Fibroblast of villous mesenchyme (primary cell): ENCODE results near the gene TTC7B. TPM values are rescaled to one million over a fixed set of nuclear protein-coding genes. Genes with fewer than 3 reads are reported as not detected.

Source experiments
- DNase-seq: peaks from one replicate; pipeline ENCODE4 v3.0.0-alpha.2; 2010; ENCODE audit warnings: low read depth
- H3K4me3 ChIP-seq: 2 replicates; pipeline ENCODE4 v1.5.1; 2011; ENCODE audit warnings: low read depth, mild to moderate bottlenecking, low read length
- CTCF ChIP-seq: IDR thresholded peaks from 2 replicates; pipeline ENCODE4 v1.5.1; 2012; ENCODE audit warnings: low read depth, mild to moderate bottlenecking, low read length; ENCODE audit not compliant: insufficient read depth
- total RNA-seq: library from RNA; depleted of rRNA; stranded (reverse); fragments of >200 nt; gene quantifications from 2 replicates; pipeline ENCODE4 v1.2.3, GENCODE V29; 2012

Gene TTC7B
- total RNA-seq, 1 donor, result 16.8 TPM

DNA sequence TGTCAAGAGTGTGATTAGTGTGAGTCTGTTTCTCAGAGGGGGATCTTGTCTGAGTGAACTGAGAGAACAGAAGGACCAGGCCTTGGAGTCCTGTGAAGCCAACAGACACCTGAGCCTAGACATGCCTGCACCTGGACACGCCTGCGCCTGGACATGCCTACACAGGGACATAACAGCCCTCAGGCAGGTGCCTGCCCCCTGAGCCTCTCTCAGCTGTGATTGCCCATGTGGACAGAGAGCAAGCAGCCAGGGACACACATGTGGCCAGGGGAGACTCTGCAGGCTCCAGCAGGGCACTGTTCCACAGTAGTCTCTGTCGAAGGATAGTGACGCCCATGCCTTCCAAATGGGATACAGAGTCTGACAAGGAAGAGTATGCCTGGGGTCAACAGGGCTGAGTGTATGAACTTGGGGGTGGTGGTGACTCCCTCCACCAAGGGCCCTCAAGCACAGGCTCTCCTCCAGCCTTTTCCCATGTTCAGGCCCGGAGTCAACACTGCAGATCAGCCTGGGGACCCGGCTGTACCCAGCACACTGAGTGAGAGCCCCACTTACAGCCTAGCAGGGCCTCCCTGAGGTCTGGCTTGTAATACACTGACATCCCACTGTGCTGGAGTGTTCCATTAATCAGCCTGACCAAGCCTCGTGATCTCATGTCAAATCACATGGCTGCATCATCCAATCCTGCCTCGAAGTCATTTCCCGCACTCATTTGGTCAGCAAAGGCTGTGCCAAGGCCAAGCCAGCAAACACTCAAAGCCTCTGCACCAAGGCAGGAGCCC lies 246.4 kb downstream of the TTC7B start:
- no peak for TF ChIP-seq CTCF
- no peak overlapping the region for H3K4me3 ChIP-seq
- DNase-seq, result no peak

DNA sequence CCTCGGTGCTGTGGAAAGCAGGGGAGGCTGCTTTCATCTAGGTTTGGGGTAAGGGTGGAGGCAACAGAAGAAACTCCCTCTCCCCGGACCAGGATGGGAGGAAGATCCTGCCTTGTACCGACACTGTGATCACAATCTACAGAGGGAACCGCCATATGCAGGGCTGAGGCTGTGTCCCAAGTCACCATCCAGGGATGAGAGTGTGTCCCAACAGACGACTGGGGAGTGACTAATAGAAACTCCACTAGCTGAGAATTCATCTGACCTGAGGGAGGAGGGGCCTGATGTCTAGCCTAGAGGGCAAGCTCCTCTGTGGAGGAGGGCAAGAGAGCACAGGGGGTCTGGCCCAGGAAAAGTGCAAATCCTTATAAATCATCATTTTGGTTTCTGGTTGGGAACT lies 247.0 kb downstream of the TTC7B start:
- DNase-seq, result no peak
- no peak for TF ChIP-seq CTCF
- no peak overlapping the region for H3K4me3 ChIP-seq

GRCh38 chr14:90568405-90568804 lies 247.8 kb downstream of the TTC7B start:
- TF ChIP-seq CTCF, result no peak
- DNase-seq, result no peak
- no peak overlapping the region for H3K4me3 ChIP-seq

- DNase-seq, result no peak
- H3K4me3 ChIP-seq, result no peak overlapping the region
- TF ChIP-seq CTCF, result no peak
Measured at GRCh38 chr14:90567991-90568390, 248.2 kb downstream of the TTC7B start.

DNA sequence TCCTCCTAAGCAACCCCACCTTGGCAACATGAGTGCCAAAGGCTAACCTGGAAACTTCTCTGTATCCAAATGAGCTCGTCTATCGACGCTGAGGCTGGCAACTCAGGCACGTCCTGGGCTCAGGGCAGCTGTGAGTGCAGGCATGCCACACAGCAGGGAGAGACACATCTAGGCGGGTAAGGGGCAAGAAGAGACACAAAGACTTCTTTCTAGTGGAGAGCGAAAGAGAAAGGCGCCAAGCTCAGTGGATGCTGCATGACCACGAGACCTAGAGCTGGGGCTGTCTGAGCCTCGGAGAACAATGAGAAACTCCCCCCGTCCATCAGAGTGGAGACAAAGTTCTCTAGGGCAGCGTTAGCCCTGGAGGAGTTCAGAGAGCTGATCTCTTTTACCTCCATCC lies 249.0 kb downstream of the TTC7B start:
- TF ChIP-seq CTCF, result no peak

GRCh38 chr14:90566481-90566880 lies 249.7 kb downstream of the TTC7B start:
- no peak for TF ChIP-seq CTCF
- DNase-seq, result no peak

More for the DNA sequence above, 249.0 kb downstream of the TTC7B start:
- DNase-seq, result no peak
- H3K4me3 ChIP-seq, result no peak overlapping the region

DNA sequence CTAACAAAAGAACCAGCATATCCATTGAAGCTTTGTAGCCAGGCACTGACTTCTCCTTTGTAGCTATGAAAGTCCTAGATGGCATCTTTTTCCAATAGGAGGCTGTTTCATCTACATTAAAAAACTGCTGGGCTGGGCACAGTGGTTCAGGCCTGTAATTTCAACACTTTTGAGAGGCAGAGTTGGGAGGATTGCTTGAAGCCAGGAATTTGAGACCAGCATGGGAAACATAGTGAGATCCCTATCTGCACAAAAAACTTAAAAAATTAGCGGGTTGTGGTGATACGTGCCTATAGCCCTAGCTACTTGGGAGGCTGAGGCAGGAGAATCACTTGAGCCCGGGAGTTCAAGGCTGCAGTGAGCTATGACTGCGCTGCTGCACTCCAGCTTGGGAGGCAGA lies 251.7 kb downstream of the TTC7B start:
- no peak overlapping the region for H3K4me3 ChIP-seq
- DNase-seq, result no peak
- no peak for TF ChIP-seq CTCF

More at GRCh38 chr14:90566481-90566880, 249.7 kb downstream of the TTC7B start:
- no peak overlapping the region for H3K4me3 ChIP-seq
